Astrocyte (in vitro differentiated cells and primary cell): ENCODE data around the gene TRIM44.

Source experiments
- CTCF ChIP-seq: IDR thresholded peaks from 2 replicates; pipeline ENCODE4 v1.5.1; 2011; ENCODE audit warnings: low read depth, mild to moderate bottlenecking, inconsistent platforms, low read length, moderate library complexity; ENCODE audit not compliant: insufficient read depth
- EZH2 ChIP-seq: IDR thresholded peaks from 2 replicates; pipeline ENCODE4 v1.6.1; 2012; ENCODE audit warnings: mild to moderate bottlenecking, low read length, inconsistent platforms; ENCODE audit not compliant: insufficient read depth

GRCh38 chr11:35717043-35717442 is 54.5 kb downstream of the TRIM44 start:
- no peak for TF ChIP-seq CTCF
- TF ChIP-seq EZH2, result no peak
